ENCODE measurements around the gene TAOK2. TPM values are rescaled to one million over a fixed set of nuclear protein-coding genes. Genes with fewer than 3 reads are reported as not detected.

Gene TAOK2
- total and polyA plus RNA-seq, 8 donors, result 13.5 to 41.1 (median 18.0) TPM

DNA sequence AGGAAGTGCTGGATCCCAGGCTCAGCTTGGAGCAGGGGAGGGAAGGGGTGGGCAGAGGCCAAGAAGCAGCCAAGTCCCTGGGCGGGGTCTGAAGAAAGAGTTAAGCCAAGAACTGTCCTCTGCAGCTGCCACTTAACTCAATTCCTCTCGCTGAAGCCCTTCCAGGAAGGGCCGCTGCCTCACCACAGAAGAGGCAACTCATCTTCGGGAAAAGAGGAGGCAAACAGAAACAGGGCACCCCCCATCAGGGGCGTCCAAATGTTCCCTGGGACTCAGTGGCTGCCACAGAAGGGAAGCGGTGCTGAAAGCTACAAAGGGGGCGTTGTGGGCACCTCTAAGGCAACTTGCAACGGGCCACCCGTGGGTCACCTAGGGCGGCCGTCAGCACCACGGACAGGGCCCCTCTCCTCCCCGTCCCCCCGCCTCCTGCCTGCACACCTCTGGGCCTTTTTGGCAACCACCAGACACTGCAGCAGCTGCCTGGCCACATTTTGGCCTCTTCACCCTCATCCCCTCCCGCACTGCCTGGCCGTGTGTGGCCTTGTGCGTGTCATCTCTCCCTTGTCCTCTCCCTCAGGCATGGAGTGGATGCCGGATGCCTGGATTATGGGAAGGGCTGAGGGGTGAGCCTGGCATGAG lies 54.9 kb downstream of the TAOK2 start:
- no peaks in the 10 kb centered on the region for H3K9me3 ChIP-seq
- no peak overlapping the region for H3K27ac ChIP-seq
- no peaks in the 10 kb centered on the region for H3K36me3 ChIP-seq
- TF ChIP-seq CTCF (IDR thresholded peaks at IDR 0.05), result no peak
- 18 to 23% methylated on average over 18 of the region's 18 CpGs for WGBS, 2 donors
- no peak for FAIRE-seq
- H3K4me1 ChIP-seq, result peaks cover 0 to 5% (median 0%) of the 10 kb centered on the region in 3 donors
- intact Hi-C loops (cut with DNase I), result no loop called here
- no peak overlapping the region for H3K4me3 ChIP-seq
- H3K27me3 ChIP-seq, result peaks cover 0 to 18% (median 1%) of the 10 kb centered on the region in 4 donors
- ATAC-seq, result peak in 3 of 4 donors; percentile 30 to 69 (median 53)
- no peak for DNase-seq

DNA sequence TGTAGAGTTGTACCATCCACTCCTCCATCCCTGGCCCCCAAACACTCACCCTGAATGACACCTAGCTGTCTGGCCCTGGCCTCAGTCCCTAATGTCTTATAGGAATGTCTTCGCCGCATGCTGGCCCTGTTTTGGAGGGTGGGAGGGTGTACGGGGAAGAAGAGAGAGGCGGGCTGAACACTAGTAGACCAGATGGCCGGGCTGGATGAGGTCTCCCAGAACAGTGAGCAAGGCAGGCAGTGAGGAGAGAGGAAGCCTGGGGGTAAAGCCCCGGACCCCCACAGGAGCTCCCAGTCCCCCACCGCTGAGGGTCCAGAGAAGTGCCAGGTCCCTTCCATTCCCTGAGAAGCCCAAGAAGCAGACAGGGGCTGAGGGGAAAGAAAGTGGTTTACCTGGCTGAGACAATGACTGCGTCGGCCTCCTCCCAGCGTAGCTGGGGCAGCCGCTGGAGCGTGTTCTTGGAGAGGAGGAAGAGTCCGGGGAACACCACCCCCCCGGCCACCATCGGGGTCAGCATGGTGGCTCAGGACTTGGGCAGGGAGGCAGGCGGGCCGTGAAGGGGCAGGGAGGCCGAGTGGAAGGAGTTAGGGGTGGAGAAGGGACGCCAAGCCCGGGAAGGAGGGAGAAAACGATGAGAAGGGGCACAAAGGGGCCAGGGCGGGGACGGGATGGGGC lies 56.5 kb downstream of the TAOK2 start:
- Histone ChIP-seq H3K27ac (no peak overlapping the region), H3K36me3 (no peaks in the 10 kb centered on the region), H3K27me3 (peaks cover 0 to 19% (median 2%) of the 10 kb centered on the region in 4 donors), H3K4me3 (no peak overlapping the region), H3K9me3 (no peaks in the 10 kb centered on the region), H3K4me1 (peaks cover 0 to 5% (median 0%) of the 10 kb centered on the region in 3 donors)
- no peak for FAIRE-seq
- DNase-seq, result no peak
- TF ChIP-seq CTCF (IDR thresholded peaks at IDR 0.05), result no peak
- WGBS, 2 donors, result 27 to 29% methylated on average over 23 of the region's 23 CpGs
- intact Hi-C loops (cut with DNase I), result no loop called here
- ATAC-seq, result no peak

- Histone ChIP-seq H3K4me1 (peaks cover 0 to 5% (median 0%) of the 10 kb centered on the region in 3 donors), H3K9me3 (no peaks in the 10 kb centered on the region), H3K4me3 (peak within 1 kb of the TSS in 1 of 4 donors; percentile 17), H3K27ac (no peak within 1 kb of the TSS), H3K36me3 (no peaks in the 10 kb centered on the region), H3K27me3 (peaks cover 0 to 19% (median 2%) of the 10 kb centered on the region in 4 donors)
- WGBS, 2 donors, result 2% methylated on average over 10 to 27 of the region's 27 CpGs
- no peak for TF ChIP-seq CTCF (IDR thresholded peaks at IDR 0.05)
- no peak for FAIRE-seq
- intact Hi-C loops (cut with DNase I), result no loop called here
- peak in 3 of 4 donors; percentile 21 to 49 (median 48) for ATAC-seq
- DNase-seq, result no peak
Measured at GRCh38 chr16:30030841-30031413, 57.3 kb downstream of the TAOK2 start, which contains the start of gene TLCD3B. TLCD3B (minus strand) TSS chr16:30031271; CDS start chr16:30030527, 744 bp downstream.

DNA sequence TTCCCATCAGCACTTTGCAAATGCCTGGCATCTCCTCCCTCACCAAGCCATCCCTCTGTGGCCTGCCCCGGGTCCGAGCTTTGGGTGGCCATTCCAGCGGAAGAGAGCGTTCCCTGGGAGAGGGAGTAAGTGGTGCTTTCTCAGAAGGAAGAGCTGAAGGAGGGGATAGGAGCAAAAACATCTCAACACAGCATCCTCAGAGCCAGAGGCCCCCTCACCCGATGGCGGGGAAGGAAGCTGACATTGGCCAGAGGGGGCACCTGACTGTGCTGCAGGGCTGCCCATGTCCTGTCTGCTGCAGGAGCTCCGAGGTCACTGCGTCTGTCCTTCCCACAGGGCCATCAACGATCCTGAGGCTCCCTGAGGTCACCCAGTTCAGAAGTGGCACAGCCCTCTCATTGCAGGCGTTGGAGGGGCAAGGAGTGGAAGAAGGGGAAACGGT lies 57.8 kb downstream of the TAOK2 start:
- 19 to 21% methylated on average over 11 of the region's 11 CpGs for WGBS, 2 donors
- Histone ChIP-seq H3K4me1 (peaks cover 0 to 5% (median 0%) of the 10 kb centered on the region in 3 donors), H3K9me3 (no peaks in the 10 kb centered on the region), H3K4me3 (no peak overlapping the region), H3K27ac (no peak overlapping the region), H3K36me3 (no peaks in the 10 kb centered on the region), H3K27me3 (peaks cover 0 to 19% (median 2%) of the 10 kb centered on the region in 4 donors)
- no peak for TF ChIP-seq CTCF (IDR thresholded peaks at IDR 0.05)
- ATAC-seq (no peak), FAIRE-seq (no peak), DNase-seq (no peak)
- intact Hi-C loops (cut with DNase I), result no loop called here

Data from pancreas (tissue), 10 donors.